H9 (cell line): Measurements from ENCODE around the gene PRPS2. TPM values are rescaled to one million over a fixed set of nuclear protein-coding genes. Genes with fewer than 3 reads are reported as not detected.

ENCODE experiments used
- DNase-seq: peaks from one replicate; pipeline ENCODE4 v3.0.0-alpha.2; 2017
- H2AFZ ChIP-seq: one replicate; pipeline ENCODE4 v1.6.1; 2013; ENCODE audit warnings: mild to moderate bottlenecking, low read length, control low read depth, moderate library complexity
- H2AK5ac ChIP-seq: 2 replicates; pipeline ENCODE4 v1.6.1; 2013; ENCODE audit warnings: low read length, control low read depth, mixed read lengths; ENCODE audit not compliant: insufficient read length
- H2BK120ac ChIP-seq: one replicate; pipeline ENCODE4 v1.6.1; 2013; ENCODE audit warnings: low read depth, mild to moderate bottlenecking, low read length, control low read depth, inconsistent platforms; ENCODE audit not compliant: poor library complexity, severe bottlenecking
- H2BK12ac ChIP-seq: 2 replicates; pipeline ENCODE4 v1.6.1; 2013; ENCODE audit warnings: low read length, control low read depth, mixed read lengths, low read depth; ENCODE audit not compliant: insufficient read length
- H2BK15ac ChIP-seq: 2 replicates; pipeline ENCODE4 v1.6.1; 2013; ENCODE audit warnings: low read depth, low read length, control low read depth
- H2BK20ac ChIP-seq: one replicate; pipeline ENCODE4 v1.6.1; 2013; ENCODE audit warnings: low read depth, mild to moderate bottlenecking, low read length, control low read depth, inconsistent platforms; ENCODE audit not compliant: poor library complexity, severe bottlenecking
- H2BK5ac ChIP-seq: 2 replicates; pipeline ENCODE4 v1.6.1; 2013; ENCODE audit warnings: low read length, control low read depth, mixed read lengths; ENCODE audit not compliant: insufficient read length
- H3K14ac ChIP-seq: 2 replicates; pipeline ENCODE4 v1.6.1; 2013; ENCODE audit warnings: low read length, control low read depth; ENCODE audit not compliant: insufficient read depth
- H3K18ac ChIP-seq: 2 replicates; pipeline ENCODE4 v1.6.1; 2013; ENCODE audit warnings: low read depth, mild to moderate bottlenecking, mixed read lengths, low read length, control low read depth; ENCODE audit not compliant: insufficient read length
- H3K23ac ChIP-seq: 2 replicates; pipeline ENCODE4 v1.6.1; 2013; ENCODE audit warnings: low read length, control low read depth, mixed read lengths, low read depth; ENCODE audit not compliant: insufficient read length
- H3K23me2 ChIP-seq: 2 replicates; pipeline ENCODE4 v1.6.1; 2013; ENCODE audit warnings: low read depth, mild to moderate bottlenecking, mixed read lengths, low read length, control low read depth; ENCODE audit not compliant: insufficient read length, poor library complexity, severe bottlenecking
- H3K27ac ChIP-seq: 2 replicates; pipeline ENCODE4 v1.5.1; 2013; ENCODE audit warnings: low read length, control low read depth, mixed read lengths, low read depth; ENCODE audit not compliant: insufficient read length
- H3K27me3 ChIP-seq: 2 replicates; pipeline ENCODE4 v1.6.1; 2013; ENCODE audit warnings: low read length, control low read depth, inconsistent platforms; ENCODE audit not compliant: insufficient read depth
- H3K4ac ChIP-seq: 2 replicates; pipeline ENCODE4 v1.6.1; 2013; ENCODE audit warnings: low read depth, mild to moderate bottlenecking, control low read depth, inconsistent platforms, low read length, moderate library complexity
- H3K4me1 ChIP-seq: 2 replicates; pipeline ENCODE4 v1.6.1; 2013; ENCODE audit warnings: low read length, control low read depth, inconsistent platforms; ENCODE audit not compliant: insufficient read depth
- H3K4me2 ChIP-seq: 2 replicates; pipeline ENCODE4 v1.6.1; 2013; ENCODE audit warnings: low read length, control low read depth, mixed read lengths; ENCODE audit not compliant: insufficient read length, insufficient read depth
- H3K56ac ChIP-seq: 2 replicates; pipeline ENCODE4 v1.6.1; 2013; ENCODE audit warnings: low read depth, mild to moderate bottlenecking, mixed read lengths, low read length, control low read depth; ENCODE audit not compliant: insufficient read length
- H3K79me1 ChIP-seq: 2 replicates; pipeline ENCODE4 v1.6.1; 2013; ENCODE audit warnings: low read depth, mild to moderate bottlenecking, moderate library complexity, low read length, control low read depth, inconsistent platforms; ENCODE audit not compliant: insufficient read depth, poor library complexity, severe bottlenecking
- H3K79me2 ChIP-seq: 2 replicates; pipeline ENCODE4 v1.6.1; 2013; ENCODE audit warnings: low read length, control low read depth, inconsistent platforms; ENCODE audit not compliant: insufficient read depth
- H3K9ac ChIP-seq: 2 replicates; pipeline ENCODE4 v1.6.1; 2013; ENCODE audit warnings: low read length, control low read depth, mixed read lengths; ENCODE audit not compliant: insufficient read length; ENCODE audit errors: extremely low read depth
- H3K9me3 ChIP-seq: one replicate; pipeline ENCODE4 v1.6.1; 2013; ENCODE audit warnings: low read depth, low read length, inconsistent platforms; ENCODE audit not compliant: control insufficient read depth
- H3T11ph ChIP-seq: one replicate; pipeline ENCODE4 v1.6.1; 2013; ENCODE audit warnings: mild to moderate bottlenecking, low read length, control low read depth, inconsistent platforms
- H4K20me1 ChIP-seq: one replicate; pipeline ENCODE4 v1.6.1; 2013; ENCODE audit not compliant: control insufficient read depth, insufficient read length, insufficient read depth
- H4K5ac ChIP-seq: 2 replicates; pipeline ENCODE4 v1.6.1; 2013; ENCODE audit warnings: low read depth, mild to moderate bottlenecking, mixed read lengths, low read length, control low read depth; ENCODE audit not compliant: insufficient read length
- H4K8ac ChIP-seq: replicated peaks from 2 replicates; pipeline ENCODE4 v1.6.1; 2013; ENCODE audit warnings: low read length, control low read depth, mixed read lengths, low read depth; ENCODE audit not compliant: insufficient read length
- H4K91ac ChIP-seq: 2 replicates; pipeline ENCODE4 v1.6.1; 2013; ENCODE audit warnings: low read depth, mild to moderate bottlenecking, moderate library complexity, mixed read lengths, low read length, control low read depth; ENCODE audit not compliant: insufficient read length
- H3K27ac Mint-ChIP-seq, 3 experiments: 2 replicates in 2 of 3; 3 replicates in 1 of 3; pipeline ENCODE4 v1.8.0; 2020 to 2021; ENCODE audit warnings: mixed read lengths in 3 of 3, mild to moderate bottlenecking in 1 of 3, moderate library complexity in 1 of 3
- H3K27me3 Mint-ChIP-seq: 2 replicates; pipeline ENCODE4 v1.8.0; 2021; ENCODE audit warnings: low read depth, mild to moderate bottlenecking, moderate library complexity, mixed read lengths
- H3K36me3 Mint-ChIP-seq, 3 experiments: 2 replicates in 2 of 3; 3 replicates in 1 of 3; pipeline ENCODE4 v1.8.0; 2020 to 2021; ENCODE audit warnings: low read depth in 3 of 3, mixed read lengths in 3 of 3; ENCODE audit not compliant: insufficient read depth in 1 of 3
- H3K4me1 Mint-ChIP-seq, 2 experiments: 2 replicates each; pipeline ENCODE4 v1.8.0; 2020; ENCODE audit warnings: mixed read lengths in 2 of 2
- H3K4me3 Mint-ChIP-seq, 2 experiments: 2 replicates in 1 of 2; 3 replicates in 1 of 2; pipeline ENCODE4 v1.8.0; 2020 to 2021; ENCODE audit warnings: mild to moderate bottlenecking in 2 of 2, mixed read lengths in 2 of 2, moderate library complexity in 1 of 2
- H3K9me3 Mint-ChIP-seq, 2 experiments: 2 replicates in 1 of 2; 3 replicates in 1 of 2; pipeline ENCODE4 v1.8.0; 2020; ENCODE audit warnings: mild to moderate bottlenecking in 2 of 2, mixed read lengths in 2 of 2, moderate library complexity in 1 of 2
- CTCF ChIP-seq: fragments of 200-600 bp; sonication (generic); conservative IDR thresholded peaks from 3 replicates; pipeline ENCODE4 v1.8.0; 2021; ENCODE audit warnings: antibody characterized with exemption, mild to moderate bottlenecking
- WGBS: extraction: QIAGEN DNeasy Blood & Tissue Kit; methylation state at CpG from one replicate; pipeline ENCODE4 v1.1.7; 2013; ENCODE audit warnings: missing lambda C conversion rate, low lambda C conversion rate, mixed read lengths; ENCODE audit not compliant: insufficient read length; ENCODE audit errors: extremely low coverage; 5-methylcytosine and 5-hydroxymethylcytosine counted together
- total RNA-seq: library from RNA; stranded (reverse); gene quantifications from 2 replicates; pipeline ENCODE4 v1.2.1, GENCODE V29; 2021

The PRPS2 gene
- total RNA-seq, 1 experiment from 2014 or later, result 28.0 TPM

- peaks cover 2 to 13% (median 8%) of the 10 kb centered on the region in 3 experiments; a peak in 5 of 7 replicates for H3K36me3 Mint-ChIP-seq
- H2BK20ac ChIP-seq, result no peak overlapping the region
- WGBS, result no CpG with 5 or more reads among the region's 4 CpGs
- no peak overlapping the region for H3K56ac ChIP-seq
- H2BK12ac ChIP-seq, result no peak overlapping the region
- no peaks in the 10 kb centered on the region for H3K23me2 ChIP-seq
- H3K79me1 ChIP-seq, result no peaks in the 10 kb centered on the region
- no peak overlapping the region for H4K91ac ChIP-seq
- no peak overlapping the region for H4K5ac ChIP-seq
- H3K9me3 ChIP-seq, result peaks cover 5% of the 10 kb centered on the region
- no peaks in the 10 kb centered on the region for H3K27me3 ChIP-seq
- peaks cover 59 to 73% of the 10 kb centered on the region in 2 experiments for H3K9me3 Mint-ChIP-seq
- H3K79me2 ChIP-seq, result no peaks in the 10 kb centered on the region
- no peaks in the 10 kb centered on the region for H4K20me1 ChIP-seq
- H3K4me1 Mint-ChIP-seq, result peaks cover 6 to 8% of the 10 kb centered on the region in 2 experiments
- H3K27me3 Mint-ChIP-seq, result no peaks in the 10 kb centered on the region
- H2AFZ ChIP-seq, result no peak overlapping the region
- H3T11ph ChIP-seq, result no peak overlapping the region
- no peak overlapping the region for H3K18ac ChIP-seq
- H2BK15ac ChIP-seq, result no peak overlapping the region
- H3K9ac ChIP-seq, result no peak overlapping the region
- no peak for TF ChIP-seq CTCF
- H3K27ac Mint-ChIP-seq, result no peak overlapping the region
- H2BK5ac ChIP-seq, result no peak overlapping the region
- no peak overlapping the region for H2BK120ac ChIP-seq
- DNase-seq, result no peak
- no peak overlapping the region for H3K4me2 ChIP-seq
- H3K23ac ChIP-seq, result no peak overlapping the region
- H3K4ac ChIP-seq, result no peak overlapping the region
- no peak overlapping the region for H2AK5ac ChIP-seq
- no peak overlapping the region for H4K8ac ChIP-seq
- H3K27ac ChIP-seq, result no peak overlapping the region
- H3K14ac ChIP-seq, result no peak overlapping the region
- H3K4me3 Mint-ChIP-seq, result no peak overlapping the region
- H3K4me1 ChIP-seq, result no peaks in the 10 kb centered on the region
These were observed 76.5 kb downstream of the PRPS2 start for GRCh38 chrX:12867685-12868084.
